GM23338 (cell line): ENCODE data around the gene MAGEA4.

Source experiments
- CREB1 ChIP-seq: fragments of 250-450 bp; sonication (Bioruptor Pico); IDR thresholded peaks from 2 replicates; pipeline ENCODE4 v1.5.0; 2020; ENCODE audit warnings: low read depth, mild to moderate bottlenecking, moderate library complexity
- EZH2 ChIP-seq: fragments of 200-600 bp; sonication (generic); IDR thresholded peaks from one replicate; pipeline ENCODE4 v1.8.0; 2017; ENCODE audit warnings: antibody characterized with exemption, mild to moderate bottlenecking, low read depth; ENCODE audit not compliant: unreplicated experiment
- EZH2phosphoT487 ChIP-seq: fragments of 200-600 bp; sonication (generic); IDR thresholded peaks from one replicate; pipeline ENCODE4 v1.8.1; 2018; ENCODE audit warnings: antibody characterized with exemption; ENCODE audit not compliant: unreplicated experiment
- JUNB ChIP-seq: IDR thresholded peaks from one replicate; pipeline ENCODE4 v1.6.1; 2016; ENCODE audit warnings: antibody characterized with exemption; ENCODE audit not compliant: unreplicated experiment
- POLR2AphosphoS5 ChIP-seq: IDR thresholded peaks from 2 replicates; pipeline ENCODE4 v1.6.1; 2016; ENCODE audit warnings: antibody characterized with exemption, low read depth
- ZNF114 ChIP-seq: fragments of 250-450 bp; sonication (Bioruptor Pico); IDR thresholded peaks from 2 replicates; pipeline ENCODE4 v1.5.0; 2020; ENCODE audit warnings: mild to moderate bottlenecking, moderate library complexity
- ZNF331 ChIP-seq: fragments of 250-450 bp; sonication (Bioruptor Pico); IDR thresholded peaks from 2 replicates; pipeline ENCODE4 v1.5.0; 2020; ENCODE audit warnings: low read depth, mild to moderate bottlenecking, moderate library complexity
- TF ChIP-seq, protein P1 (sequence below), 2 experiments: fragments of 200-600 bp in 1 of 2; sonication (generic) in 1 of 2; conservative IDR thresholded peaks; 2 replicates each; pipeline versions ENCODE4 v1.5.1 to v1.6.1; 2016 to 2017; ENCODE audit warnings: antibody characterized with exemption in 2 of 2, low read depth in 2 of 2, mild to moderate bottlenecking in 2 of 2, moderate library complexity in 1 of 2
- TF ChIP-seq, protein P2 (sequence below): fragments of 250-450 bp; sonication (Bioruptor Pico); IDR thresholded peaks from 2 replicates; pipeline ENCODE4 v1.5.0; 2020; ENCODE audit warnings: mild to moderate bottlenecking, moderate library complexity
- TF ChIP-seq, protein P3 (sequence below): IDR thresholded peaks from one replicate; pipeline ENCODE4 v1.6.1; 2018; ENCODE audit warnings: antibody characterized with exemption; ENCODE audit not compliant: unreplicated experiment
- TF ChIP-seq, protein P4 (sequence below): IDR thresholded peaks from 2 replicates; pipeline ENCODE4 v1.6.1; 2016; ENCODE audit warnings: antibody characterized with exemption

DNA sequence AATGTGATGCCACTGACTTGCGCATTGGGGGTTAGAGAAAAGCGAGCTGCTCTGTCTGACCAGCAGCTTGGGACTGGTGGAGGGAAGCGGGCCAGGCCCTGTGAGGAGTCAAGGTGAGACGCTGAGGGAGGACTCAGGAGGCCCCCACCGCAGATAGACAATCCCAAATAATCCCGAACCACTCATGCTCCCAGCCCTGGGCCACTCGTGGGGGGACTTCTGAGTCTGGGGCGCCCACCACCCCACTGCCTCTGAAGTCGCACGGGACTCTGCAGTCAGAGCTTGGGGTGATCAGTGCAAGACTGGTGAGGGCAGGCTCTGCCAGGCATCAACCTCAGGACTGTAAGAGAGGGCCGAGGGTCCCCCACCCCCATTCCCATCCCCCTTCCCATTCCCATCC is 6.9 kb downstream of the MAGEA4 start:
- TF ChIP-seq, protein P1, sequence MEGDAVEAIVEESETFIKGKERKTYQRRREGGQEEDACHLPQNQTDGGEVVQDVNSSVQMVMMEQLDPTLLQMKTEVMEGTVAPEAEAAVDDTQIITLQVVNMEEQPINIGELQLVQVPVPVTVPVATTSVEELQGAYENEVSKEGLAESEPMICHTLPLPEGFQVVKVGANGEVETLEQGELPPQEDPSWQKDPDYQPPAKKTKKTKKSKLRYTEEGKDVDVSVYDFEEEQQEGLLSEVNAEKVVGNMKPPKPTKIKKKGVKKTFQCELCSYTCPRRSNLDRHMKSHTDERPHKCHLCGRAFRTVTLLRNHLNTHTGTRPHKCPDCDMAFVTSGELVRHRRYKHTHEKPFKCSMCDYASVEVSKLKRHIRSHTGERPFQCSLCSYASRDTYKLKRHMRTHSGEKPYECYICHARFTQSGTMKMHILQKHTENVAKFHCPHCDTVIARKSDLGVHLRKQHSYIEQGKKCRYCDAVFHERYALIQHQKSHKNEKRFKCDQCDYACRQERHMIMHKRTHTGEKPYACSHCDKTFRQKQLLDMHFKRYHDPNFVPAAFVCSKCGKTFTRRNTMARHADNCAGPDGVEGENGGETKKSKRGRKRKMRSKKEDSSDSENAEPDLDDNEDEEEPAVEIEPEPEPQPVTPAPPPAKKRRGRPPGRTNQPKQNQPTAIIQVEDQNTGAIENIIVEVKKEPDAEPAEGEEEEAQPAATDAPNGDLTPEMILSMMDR (conservative IDR thresholded peaks at IDR 0.05; ENCODE audit: low read depth in 2 of 2): no peak
- no peak for TF ChIP-seq EZH2
- no peak for TF ChIP-seq POLR2AphosphoS5
- TF ChIP-seq, protein P2, sequence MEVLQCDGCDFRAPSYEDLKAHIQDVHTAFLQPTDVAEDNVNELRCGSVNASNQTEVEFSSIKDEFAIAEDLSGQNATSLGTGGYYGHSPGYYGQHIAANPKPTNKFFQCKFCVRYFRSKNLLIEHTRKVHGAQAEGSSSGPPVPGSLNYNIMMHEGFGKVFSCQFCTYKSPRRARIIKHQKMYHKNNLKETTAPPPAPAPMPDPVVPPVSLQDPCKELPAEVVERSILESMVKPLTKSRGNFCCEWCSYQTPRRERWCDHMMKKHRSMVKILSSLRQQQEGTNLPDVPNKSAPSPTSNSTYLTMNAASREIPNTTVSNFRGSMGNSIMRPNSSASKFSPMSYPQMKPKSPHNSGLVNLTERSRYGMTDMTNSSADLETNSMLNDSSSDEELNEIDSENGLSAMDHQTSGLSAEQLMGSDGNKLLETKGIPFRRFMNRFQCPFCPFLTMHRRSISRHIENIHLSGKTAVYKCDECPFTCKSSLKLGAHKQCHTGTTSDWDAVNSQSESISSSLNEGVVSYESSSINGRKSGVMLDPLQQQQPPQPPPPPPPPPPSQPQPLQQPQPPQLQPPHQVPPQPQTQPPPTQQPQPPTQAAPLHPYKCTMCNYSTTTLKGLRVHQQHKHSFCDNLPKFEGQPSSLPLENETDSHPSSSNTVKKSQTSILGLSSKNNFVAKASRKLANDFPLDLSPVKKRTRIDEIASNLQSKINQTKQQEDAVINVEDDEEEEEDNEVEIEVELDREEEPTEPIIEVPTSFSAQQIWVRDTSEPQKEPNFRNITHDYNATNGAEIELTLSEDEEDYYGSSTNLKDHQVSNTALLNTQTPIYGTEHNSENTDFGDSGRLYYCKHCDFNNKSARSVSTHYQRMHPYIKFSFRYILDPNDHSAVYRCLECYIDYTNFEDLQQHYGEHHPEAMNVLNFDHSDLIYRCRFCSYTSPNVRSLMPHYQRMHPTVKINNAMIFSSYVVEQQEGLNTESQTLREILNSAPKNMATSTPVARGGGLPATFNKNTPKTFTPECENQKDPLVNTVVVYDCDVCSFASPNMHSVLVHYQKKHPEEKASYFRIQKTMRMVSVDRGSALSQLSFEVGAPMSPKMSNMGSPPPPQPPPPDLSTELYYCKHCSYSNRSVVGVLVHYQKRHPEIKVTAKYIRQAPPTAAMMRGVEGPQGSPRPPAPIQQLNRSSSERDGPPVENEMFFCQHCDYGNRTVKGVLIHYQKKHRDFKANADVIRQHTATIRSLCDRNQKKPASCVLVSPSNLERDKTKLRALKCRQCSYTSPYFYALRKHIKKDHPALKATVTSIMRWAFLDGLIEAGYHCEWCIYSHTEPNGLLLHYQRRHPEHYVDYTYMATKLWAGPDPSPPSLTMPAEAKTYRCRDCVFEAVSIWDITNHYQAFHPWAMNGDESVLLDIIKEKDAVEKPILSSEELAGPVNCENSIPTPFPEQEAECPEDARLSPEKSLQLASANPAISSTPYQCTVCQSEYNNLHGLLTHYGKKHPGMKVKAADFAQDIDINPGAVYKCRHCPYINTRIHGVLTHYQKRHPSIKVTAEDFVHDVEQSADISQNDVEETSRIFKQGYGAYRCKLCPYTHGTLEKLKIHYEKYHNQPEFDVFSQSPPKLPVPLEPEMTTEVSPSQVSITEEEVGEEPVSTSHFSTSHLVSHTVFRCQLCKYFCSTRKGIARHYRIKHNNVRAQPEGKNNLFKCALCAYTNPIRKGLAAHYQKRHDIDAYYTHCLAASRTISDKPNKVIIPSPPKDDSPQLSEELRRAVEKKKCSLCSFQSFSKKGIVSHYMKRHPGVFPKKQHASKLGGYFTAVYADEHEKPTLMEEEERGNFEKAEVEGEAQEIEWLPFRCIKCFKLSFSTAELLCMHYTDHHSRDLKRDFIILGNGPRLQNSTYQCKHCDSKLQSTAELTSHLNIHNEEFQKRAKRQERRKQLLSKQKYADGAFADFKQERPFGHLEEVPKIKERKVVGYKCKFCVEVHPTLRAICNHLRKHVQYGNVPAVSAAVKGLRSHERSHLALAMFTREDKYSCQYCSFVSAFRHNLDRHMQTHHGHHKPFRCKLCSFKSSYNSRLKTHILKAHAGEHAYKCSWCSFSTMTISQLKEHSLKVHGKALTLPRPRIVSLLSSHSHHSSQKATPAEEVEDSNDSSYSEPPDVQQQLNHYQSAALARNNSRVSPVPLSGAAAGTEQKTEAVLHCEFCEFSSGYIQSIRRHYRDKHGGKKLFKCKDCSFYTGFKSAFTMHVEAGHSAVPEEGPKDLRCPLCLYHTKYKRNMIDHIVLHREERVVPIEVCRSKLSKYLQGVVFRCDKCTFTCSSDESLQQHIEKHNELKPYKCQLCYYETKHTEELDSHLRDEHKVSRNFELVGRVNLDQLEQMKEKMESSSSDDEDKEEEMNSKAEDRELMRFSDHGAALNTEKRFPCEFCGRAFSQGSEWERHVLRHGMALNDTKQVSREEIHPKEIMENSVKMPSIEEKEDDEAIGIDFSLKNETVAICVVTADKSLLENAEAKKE (CRISPR knock-in tag): no peak
- no peak for TF ChIP-seq CREB1 (CRISPR knock-in tag)
- TF ChIP-seq, protein P3, sequence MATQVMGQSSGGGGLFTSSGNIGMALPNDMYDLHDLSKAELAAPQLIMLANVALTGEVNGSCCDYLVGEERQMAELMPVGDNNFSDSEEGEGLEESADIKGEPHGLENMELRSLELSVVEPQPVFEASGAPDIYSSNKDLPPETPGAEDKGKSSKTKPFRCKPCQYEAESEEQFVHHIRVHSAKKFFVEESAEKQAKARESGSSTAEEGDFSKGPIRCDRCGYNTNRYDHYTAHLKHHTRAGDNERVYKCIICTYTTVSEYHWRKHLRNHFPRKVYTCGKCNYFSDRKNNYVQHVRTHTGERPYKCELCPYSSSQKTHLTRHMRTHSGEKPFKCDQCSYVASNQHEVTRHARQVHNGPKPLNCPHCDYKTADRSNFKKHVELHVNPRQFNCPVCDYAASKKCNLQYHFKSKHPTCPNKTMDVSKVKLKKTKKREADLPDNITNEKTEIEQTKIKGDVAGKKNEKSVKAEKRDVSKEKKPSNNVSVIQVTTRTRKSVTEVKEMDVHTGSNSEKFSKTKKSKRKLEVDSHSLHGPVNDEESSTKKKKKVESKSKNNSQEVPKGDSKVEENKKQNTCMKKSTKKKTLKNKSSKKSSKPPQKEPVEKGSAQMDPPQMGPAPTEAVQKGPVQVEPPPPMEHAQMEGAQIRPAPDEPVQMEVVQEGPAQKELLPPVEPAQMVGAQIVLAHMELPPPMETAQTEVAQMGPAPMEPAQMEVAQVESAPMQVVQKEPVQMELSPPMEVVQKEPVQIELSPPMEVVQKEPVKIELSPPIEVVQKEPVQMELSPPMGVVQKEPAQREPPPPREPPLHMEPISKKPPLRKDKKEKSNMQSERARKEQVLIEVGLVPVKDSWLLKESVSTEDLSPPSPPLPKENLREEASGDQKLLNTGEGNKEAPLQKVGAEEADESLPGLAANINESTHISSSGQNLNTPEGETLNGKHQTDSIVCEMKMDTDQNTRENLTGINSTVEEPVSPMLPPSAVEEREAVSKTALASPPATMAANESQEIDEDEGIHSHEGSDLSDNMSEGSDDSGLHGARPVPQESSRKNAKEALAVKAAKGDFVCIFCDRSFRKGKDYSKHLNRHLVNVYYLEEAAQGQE: no peak
- no peak for TF ChIP-seq ZNF114 (CRISPR knock-in tag)
- no peak for TF ChIP-seq EZH2phosphoT487
- TF ChIP-seq JUNB: no peak
- TF ChIP-seq, protein P4, sequence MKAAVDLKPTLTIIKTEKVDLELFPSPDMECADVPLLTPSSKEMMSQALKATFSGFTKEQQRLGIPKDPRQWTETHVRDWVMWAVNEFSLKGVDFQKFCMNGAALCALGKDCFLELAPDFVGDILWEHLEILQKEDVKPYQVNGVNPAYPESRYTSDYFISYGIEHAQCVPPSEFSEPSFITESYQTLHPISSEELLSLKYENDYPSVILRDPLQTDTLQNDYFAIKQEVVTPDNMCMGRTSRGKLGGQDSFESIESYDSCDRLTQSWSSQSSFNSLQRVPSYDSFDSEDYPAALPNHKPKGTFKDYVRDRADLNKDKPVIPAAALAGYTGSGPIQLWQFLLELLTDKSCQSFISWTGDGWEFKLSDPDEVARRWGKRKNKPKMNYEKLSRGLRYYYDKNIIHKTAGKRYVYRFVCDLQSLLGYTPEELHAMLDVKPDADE: no peak
- no peak for TF ChIP-seq ZNF331 (CRISPR knock-in tag)
